GM21381 (cell line): ENCODE measurements around the gene TPRG1.

Experiments used
- ATAC-seq: cut with Tn5 transposase; IDR thresholded peaks from one replicate; pipeline ENCODE4 v1.9.1; 2021; ENCODE audit warnings: mild to moderate bottlenecking, moderate library complexity; ENCODE audit not compliant: unreplicated experiment

The TPRG1 gene

DNA sequence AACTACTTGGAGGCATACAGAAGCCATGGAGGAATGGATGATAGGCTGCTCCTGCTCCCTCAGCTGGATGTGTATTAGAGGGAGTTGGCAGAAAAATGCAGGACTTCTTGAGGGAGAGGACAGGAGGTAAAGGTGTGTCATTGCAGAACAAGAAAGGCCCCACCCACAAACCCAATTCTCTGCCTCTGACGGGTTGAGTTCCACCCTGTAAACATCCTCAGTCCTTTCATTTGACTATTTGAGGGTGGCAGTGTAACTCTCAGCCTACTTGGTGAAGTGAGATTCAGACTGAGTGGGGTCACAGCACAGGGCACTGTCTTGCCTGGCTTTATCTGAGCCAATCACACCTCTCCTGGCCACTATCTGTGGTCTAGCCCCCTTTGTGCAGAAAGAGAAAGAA is at the start of gene TPRG1:
Gene TPRG1 (plus strand): TSS at position 265 of the 400 bp plus-strand sequence. CDS start 35,414 bp downstream, outside the sequence.
- ATAC-seq, result no peak

GRCh38 chr3:189122110-189122509 is 49.7 kb upstream of the TPRG1 start:
- no peak for ATAC-seq

GRCh38 chr3:189122526-189123205 is 49.1 kb upstream of the TPRG1 start:
- no peak for ATAC-seq

DNA sequence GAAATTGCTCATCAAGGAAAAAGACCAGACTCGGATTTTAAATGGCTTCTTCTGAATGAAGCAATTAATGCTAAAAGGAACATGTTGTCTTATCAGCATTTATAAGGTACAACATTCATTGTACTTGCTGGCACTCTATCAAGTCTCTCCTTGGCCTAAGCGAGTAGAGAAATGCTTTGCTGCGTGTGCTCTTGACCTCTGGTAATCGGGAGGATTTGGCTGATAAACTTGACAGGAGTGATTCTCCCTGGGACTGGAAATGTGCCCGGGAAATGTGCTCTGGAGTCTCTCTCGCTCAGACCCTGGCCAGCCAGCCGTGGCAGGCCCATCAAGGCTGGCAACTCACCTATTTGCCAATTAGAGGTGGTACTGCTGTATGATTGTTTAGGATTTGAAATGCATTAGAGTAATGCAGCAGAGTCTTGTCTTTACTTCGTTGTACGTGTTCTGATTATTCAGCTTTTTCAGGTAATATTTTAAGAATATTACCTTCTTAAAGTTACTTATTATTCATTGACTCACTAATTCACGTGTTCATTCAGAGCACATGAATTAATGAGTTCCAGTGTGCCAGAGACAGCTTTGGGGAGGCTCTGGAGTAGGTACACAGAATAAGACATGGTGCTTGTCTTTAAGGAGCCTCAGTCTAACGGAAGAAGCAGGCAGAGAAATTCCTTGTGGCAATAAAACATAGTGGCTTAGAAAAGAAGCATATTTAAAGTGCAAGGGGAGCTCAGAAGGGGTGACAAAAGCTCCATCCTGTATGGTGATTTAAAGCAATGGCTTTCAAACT is 48.0 kb upstream of the TPRG1 start:
- ATAC-seq, result no peak

DNA sequence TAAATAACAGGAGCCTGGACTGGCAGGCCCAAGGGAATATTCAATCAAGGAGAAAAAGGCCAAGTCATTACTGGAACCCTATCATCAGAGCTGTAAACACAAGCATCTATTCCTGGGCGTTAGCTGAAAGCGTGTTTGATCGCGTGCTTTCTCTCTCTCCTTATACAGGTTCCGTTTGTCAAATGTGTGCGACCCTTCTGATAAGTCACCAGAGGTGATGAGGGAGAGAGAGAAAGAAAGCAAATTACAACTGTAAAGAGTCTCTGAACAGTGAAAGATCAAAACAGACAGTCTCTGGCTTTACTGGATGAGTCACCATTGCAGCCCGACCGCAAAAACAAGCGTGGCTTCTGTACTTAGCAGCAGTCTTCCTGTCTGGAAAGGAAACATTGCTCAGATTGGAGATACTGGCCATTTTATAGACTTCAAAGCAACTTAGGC is 39.5 kb upstream of the TPRG1 start:
- peak; percentile 91 for ATAC-seq

- no peak for ATAC-seq
Observed at GRCh38 chr3:189132839-189133238, 38.9 kb upstream of the TPRG1 start.

DNA sequence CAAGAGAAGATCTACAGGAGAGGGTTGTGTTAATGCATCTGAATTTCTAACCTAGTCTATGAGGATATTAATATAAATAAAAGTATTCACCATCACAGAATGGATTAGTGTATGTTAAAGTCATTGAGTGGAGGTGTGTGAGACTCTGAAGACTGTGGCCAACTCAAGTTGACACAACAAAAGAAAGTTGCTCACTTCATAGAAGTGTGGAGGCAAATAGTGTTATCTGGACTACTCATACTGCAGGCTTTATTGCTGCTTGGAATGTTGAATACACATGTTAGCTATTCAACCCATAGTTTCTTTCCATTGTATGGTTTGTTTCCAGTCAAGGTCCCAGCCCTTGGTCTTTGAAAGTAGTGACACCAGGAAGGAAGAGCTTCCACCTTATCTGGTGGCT is 38.0 kb upstream of the TPRG1 start:
- ATAC-seq, result no peak

GRCh38 chr3:189137416-189137815 is 34.4 kb upstream of the TPRG1 start:
- no peak for ATAC-seq

DNA sequence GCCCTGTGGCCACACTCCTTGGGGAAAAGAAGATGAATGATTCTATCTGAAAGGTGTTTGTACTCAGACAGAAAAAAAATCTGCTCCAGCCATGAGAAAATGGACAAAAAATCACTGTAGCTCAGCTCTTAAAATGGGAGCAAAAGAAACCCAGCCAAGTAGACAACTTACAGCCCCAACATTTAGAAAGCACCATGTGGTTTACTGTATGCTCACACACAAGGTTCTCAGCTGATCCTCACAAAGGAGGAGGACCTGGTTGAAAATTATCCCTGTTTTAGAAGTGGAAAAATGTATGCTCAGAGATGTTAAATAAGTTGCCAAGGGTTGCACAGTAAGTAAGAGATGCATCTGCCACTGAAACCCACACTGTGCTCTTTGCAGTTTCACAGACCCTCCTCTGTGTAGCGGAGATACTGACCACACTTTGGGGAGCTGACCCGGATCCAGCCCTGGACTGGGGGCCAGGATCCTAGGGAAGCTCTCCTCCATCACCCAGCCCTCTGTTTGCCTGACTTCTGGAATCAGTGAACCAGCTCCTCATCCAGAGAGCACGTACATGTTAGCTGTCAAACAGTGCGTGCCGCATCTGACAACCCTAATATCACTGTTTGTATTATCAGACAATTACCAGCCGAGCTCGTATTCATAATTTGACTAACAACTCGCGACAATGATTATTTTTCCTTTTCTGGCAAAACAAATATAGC is 32.7 kb upstream of the TPRG1 start:
- no peak for ATAC-seq

DNA sequence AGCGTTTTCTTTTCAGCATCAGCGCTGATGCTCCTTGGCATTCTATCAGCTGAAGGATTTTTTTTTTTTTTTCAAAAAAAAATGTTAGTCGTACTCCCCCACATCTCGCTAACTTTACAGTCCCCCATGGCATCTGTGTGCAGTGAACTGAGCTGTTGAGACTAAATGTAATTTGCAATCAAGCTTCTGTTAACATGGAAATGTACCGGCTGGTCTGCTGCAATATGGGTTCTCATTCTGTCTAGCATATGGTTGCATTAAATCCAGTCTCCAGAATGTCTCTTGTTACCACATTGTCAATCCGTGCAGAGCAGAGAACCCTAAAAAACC is 32.2 kb upstream of the TPRG1 start:
- no peak for ATAC-seq

DNA sequence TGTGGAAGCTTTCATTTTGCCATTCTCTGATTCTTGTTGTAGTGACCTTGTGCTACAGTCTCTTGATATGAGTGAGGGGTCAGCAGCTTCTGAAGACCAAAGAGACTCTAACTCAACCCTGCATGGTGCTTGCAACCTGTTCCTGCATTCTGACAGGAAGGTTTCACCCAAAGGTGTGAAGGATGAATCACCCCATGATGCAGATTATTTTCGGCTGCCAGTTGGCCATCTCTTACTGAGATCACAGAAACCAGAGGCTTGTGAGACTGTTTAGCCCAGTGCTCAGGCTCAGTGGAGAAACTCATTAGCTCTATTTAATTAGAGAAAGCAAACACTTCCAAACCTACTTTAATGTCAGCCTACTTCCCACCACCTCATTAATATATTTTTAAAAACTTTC is 29.2 kb upstream of the TPRG1 start:
- no peak for ATAC-seq

DNA sequence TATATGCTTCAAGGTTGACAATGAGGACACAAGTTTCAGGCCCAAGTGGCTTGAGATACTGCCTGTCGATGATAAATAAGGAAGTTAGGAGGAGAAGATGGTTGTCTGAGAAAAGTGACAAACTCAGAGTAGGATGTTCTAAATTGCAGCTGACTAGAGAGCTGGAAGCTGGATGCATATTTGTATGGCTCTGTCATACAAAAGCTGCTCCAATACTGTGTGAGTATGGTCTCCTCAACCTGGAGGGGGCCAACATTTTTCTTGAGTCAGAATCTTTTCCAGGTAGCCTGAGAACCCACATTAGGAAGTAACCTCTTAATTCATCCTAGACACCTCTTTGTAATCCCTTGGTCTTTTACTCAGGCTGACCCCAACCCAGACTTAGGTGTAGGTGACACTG is 28.4 kb upstream of the TPRG1 start:
- ATAC-seq, result no peak

DNA sequence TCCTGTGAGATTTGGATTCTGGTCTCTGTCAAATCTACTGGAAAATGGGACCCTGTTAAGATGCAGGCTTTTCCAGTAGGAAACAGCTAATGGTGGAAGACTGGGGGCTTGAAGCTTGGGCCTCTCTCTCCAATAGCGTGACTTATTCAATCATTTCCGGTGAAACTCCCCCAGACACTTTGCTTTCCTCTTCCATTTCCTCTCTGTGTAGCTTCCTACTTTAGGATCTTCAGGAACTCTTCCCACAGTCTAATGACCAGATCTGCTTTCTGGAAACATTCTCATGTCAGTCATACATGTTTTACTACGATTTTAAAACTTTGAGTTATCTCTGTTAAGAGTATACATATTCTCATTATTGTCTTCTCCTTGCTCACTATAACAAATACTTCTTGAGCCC is 28.0 kb upstream of the TPRG1 start:
- no peak for ATAC-seq

GRCh38 chr3:189144645-189145044 is 27.1 kb upstream of the TPRG1 start:
- ATAC-seq, result no peak

- no peak for ATAC-seq
Observed at GRCh38 chr3:189146848-189147247, 24.9 kb upstream of the TPRG1 start.

DNA sequence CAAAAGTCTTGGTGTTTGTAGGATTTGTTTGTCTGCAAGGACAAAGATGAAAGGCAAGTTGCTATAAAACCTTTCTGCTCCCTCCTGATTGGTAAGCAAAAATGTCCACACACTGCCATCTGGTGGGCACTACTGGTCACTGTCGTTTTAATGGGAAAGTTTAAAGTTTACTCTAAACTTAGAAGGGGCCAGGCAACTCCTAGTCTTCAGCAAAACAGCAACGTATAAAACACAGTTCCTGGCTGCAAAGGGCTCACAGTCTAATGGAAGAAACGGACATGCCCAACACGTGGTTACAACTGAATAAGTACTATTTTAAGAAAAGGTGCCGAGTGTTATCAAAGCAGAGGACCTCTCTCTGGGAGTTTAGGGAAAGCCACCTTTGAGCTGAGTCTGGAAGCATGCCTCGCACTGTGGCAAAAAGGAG is 23.7 kb upstream of the TPRG1 start:
- peak; percentile 83 for ATAC-seq

GRCh38 chr3:189149203-189149602 is 22.6 kb upstream of the TPRG1 start:
- ATAC-seq, result no peak

DNA sequence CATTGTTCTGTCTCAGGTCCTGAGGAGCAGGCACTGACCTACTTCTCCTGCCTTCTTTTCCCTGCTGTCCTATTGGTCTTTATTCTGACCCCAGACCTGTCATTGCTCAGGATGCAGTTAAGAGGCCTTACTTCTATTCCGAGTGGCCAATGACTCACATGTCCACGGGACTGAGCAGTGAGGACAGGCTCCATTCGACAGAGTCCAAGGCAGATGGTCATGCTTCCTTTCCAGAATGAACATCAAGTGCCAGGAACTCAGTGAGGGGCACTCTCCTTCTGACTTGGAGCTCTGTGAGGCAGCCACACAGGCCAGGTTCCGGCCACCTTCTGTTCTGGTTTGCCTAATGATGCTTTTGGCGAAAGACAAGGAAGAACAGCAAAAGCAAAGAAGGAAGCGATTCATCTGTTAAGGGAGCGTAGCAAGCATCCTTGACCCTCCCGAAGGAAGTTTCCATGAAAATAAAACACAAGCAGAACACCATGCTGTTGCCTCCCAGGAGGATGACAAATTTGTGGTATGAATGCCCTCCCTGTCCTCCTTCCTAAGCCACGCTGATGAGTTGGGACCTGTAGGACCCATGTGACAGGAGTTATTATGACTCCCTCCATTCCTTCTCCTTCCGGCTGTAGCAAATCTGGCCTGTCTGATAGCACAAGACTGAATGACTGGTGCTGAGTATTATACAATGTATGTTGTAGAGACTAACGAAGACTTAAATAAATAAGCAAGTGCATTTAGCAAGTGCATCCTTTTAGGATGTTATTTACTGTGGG is 14.4 kb upstream of the TPRG1 start:
- ATAC-seq, result no peak

GRCh38 chr3:189158034-189158433 is 13.7 kb upstream of the TPRG1 start:
- ATAC-seq, result no peak

DNA sequence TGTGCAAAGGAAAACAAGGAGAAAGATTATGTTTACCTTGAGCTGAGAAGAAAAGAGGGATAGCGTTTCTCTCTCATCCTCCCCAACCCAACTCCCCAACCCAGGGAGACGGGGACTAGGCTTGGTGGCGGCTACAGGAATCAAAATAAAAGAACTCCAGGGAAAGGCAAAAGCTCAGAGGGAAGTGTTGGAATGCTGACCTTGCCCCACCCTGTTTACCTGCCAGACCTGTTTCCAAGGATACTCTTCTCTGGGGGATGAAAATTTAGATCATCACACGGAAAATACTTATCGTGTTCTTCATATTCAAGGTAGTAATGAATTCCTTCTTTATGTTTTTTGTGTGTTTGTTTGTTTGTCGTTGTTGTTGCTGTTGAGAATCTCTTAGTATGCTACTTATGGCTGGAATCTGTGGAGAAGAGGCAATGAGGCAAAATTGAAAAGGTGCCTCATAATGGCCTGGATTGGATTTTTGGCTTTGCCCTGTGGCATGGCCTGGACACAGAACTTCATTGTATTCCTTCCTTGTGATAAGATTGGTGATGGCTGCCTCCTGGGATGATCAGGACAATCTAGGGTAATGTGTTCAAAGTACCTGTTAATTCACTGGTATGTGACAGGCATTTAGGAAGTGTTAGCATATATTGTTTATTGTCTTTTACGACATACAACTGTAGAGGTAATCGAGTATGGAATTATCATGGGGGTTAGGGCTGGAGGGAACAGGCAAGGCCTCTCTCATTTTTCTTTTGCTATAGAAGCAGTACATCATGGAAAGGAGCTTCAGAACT is 11.1 kb upstream of the TPRG1 start:
- ATAC-seq, result no peak
